Upper lobe of right lung (tissue), 1 donor: ENCODE results near the gene MRPL55. TPM values are rescaled to one million over a fixed set of nuclear protein-coding genes. Genes with fewer than 3 reads are reported as not detected.

Experiments used
- ATAC-seq: fragments of 200-7000 bp; cut with Tn5 transposase; one replicate; pipeline ENCODE4 v1.9.1; 2020; ENCODE audit warnings: mild to moderate bottlenecking, moderate library complexity
- DNase-seq: peaks from one replicate; pipeline ENCODE4 v3.0.0-alpha.2; 2020
- H3K27ac ChIP-seq: fragments of 200-600 bp; one replicate; pipeline ENCODE4 v1.8.0; 2022
- H3K27me3 ChIP-seq: fragments of 200-600 bp; one replicate; pipeline ENCODE4 v1.8.0; 2022; ENCODE audit warnings: mild to moderate bottlenecking
- H3K36me3 ChIP-seq: fragments of 200-600 bp; one replicate; pipeline ENCODE4 v1.8.0; 2022
- H3K4me1 ChIP-seq: fragments of 200-600 bp; one replicate; pipeline ENCODE4 v1.8.0; 2022
- H3K4me3 ChIP-seq: fragments of 200-600 bp; one replicate; pipeline ENCODE4 v1.8.0; 2022; ENCODE audit warnings: mild to moderate bottlenecking
- H3K9me3 ChIP-seq: fragments of 200-600 bp; one replicate; pipeline ENCODE4 v1.8.0; 2022
- CTCF ChIP-seq: fragments of 200-600 bp; IDR thresholded peaks from one replicate; pipeline ENCODE4 v1.8.0; 2022; ENCODE audit warnings: antibody characterized with exemption
- intact Hi-C: fragments of 100-400 bp; cut with DNase I; formaldehyde crosslinking; loops from one replicate; pipeline ENCODE4 v1.11.0; 2022
- total RNA-seq: library from RNA; stranded (reverse); fragmentation: NEBNext Ultra II Directional; extraction: Animal tissue kit (Norgen Biotek cat#: 25700); gene quantifications from one replicate; pipeline ENCODE4 v1.2.1, GENCODE V29; 2021
- donor health status: DM: no; HTN: yes; CAD: no; lungs with severe emphysema.

The MRPL55 gene
- total RNA-seq, 1 donor from 2014 or later, result 39.9 TPM

- H3K27me3 ChIP-seq, result no peaks in the 10 kb centered on the region
- intact Hi-C loops, result no loop called here
- H3K4me1 ChIP-seq, result peaks cover 30% of the 10 kb centered on the region
- DNase-seq (no peak), ATAC-seq (no peak)
- no peaks in the 10 kb centered on the region for H3K9me3 ChIP-seq
- H3K36me3 ChIP-seq, result peaks cover 21% of the 10 kb centered on the region
- no peak overlapping the region for H3K27ac ChIP-seq
- H3K4me3 ChIP-seq, result no peak overlapping the region
- no peak for TF ChIP-seq CTCF
Measured at GRCh38 chr1:228107636-228108035, 1.5 kb downstream of the MRPL55 start.

- H3K4me1 ChIP-seq, result peaks cover 34% of the 10 kb centered on the region
Measured at GRCh38 chr1:228106800-228107054, 2.4 kb downstream of the MRPL55 start.

GRCh38 chr1:228105996-228106799 is 2.9 kb downstream of the MRPL55 start:
- H3K27ac ChIP-seq, result no peak overlapping the region
- no peak for TF ChIP-seq CTCF
- intact Hi-C loops, result no loop called here
- DNase-seq (no peak), ATAC-seq (no peak)
- peaks cover 21% of the 10 kb centered on the region for H3K36me3 ChIP-seq
- H3K9me3 ChIP-seq, result no peaks in the 10 kb centered on the region
- H3K27me3 ChIP-seq, result no peaks in the 10 kb centered on the region
- H3K4me3 ChIP-seq, result no peak overlapping the region
- peaks cover 38% of the 10 kb centered on the region for H3K4me1 ChIP-seq

More at GRCh38 chr1:228106800-228107054, 2.4 kb downstream of the MRPL55 start:
- intact Hi-C loops, result no loop called here
- Histone ChIP-seq H3K27me3 (no peaks in the 10 kb centered on the region), H3K4me3 (no peak overlapping the region), H3K27ac (no peak overlapping the region), H3K9me3 (no peaks in the 10 kb centered on the region), H3K36me3 (peaks cover 21% of the 10 kb centered on the region)
- no peak for TF ChIP-seq CTCF
- ATAC-seq, result no peak
- no peak for DNase-seq

GRCh38 chr1:228105270-228105995 is 3.7 kb downstream of the MRPL55 start:
- no peak overlapping the region for H3K27ac ChIP-seq
- TF ChIP-seq CTCF, result no peak
- no peak overlapping the region for H3K4me3 ChIP-seq
- peaks cover 33% of the 10 kb centered on the region for H3K4me1 ChIP-seq
- intact Hi-C loops, result no loop called here
- no peaks in the 10 kb centered on the region for H3K27me3 ChIP-seq
- peaks cover 29% of the 10 kb centered on the region for H3K36me3 ChIP-seq
- DNase-seq (no peak), ATAC-seq (no peak)
- no peaks in the 10 kb centered on the region for H3K9me3 ChIP-seq

- H3K27ac ChIP-seq, result no peak overlapping the region
- no peak for DNase-seq
- H3K4me3 ChIP-seq, result no peak overlapping the region
- no peak for ATAC-seq
- TF ChIP-seq CTCF, result no peak
- no peaks in the 10 kb centered on the region for H3K9me3 ChIP-seq
- intact Hi-C loops, result no loop called here
- peaks cover 35% of the 10 kb centered on the region for H3K36me3 ChIP-seq
- H3K4me1 ChIP-seq, result peaks cover 27% of the 10 kb centered on the region
- no peaks in the 10 kb centered on the region for H3K27me3 ChIP-seq
Measured at GRCh38 chr1:228104526-228105269, 4.4 kb downstream of the MRPL55 start.
